HG03060 (cell line): Measurements from ENCODE around the gene NR0B2.

Source experiments
- ATAC-seq: cut with Tn5 transposase; IDR thresholded peaks from one replicate; pipeline ENCODE4 v1.9.1; 2021; ENCODE audit warnings: low read depth, moderate number of reproducible peaks; ENCODE audit not compliant: unreplicated experiment

Gene NR0B2

DNA sequence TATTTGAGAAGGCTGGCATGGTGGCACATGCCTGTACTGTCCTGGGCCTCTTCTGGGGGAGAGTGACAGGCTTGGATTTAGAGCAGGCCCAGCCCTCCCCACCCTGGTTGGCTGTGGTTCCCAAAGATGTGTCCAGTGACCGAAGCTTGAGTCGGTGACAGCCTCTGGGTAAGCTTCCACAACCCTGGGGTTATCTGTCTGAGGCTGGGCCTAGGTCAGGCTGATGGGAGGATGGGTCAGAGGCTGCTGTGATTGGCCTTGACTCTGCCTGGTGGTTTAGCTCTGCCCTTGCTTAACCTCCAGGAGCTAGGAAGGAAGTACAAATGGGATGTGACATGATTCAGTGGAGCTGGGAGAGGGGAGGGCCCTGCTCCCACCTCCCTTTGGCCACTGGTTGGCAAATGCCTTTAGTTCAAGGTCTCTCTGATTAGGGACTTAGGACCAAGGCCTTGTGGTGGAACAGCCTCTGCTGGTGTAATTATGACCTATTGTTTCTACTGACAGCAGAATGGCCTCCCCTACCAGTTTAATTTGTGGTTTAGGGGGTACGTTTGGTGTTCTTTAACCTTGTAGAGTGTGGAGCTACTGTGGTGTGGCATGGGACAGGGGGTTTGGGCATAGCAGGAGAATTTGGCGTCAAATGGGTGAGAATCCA, 24.4 kb upstream of the NR0B2 start:
- ATAC-seq = no peak

DNA sequence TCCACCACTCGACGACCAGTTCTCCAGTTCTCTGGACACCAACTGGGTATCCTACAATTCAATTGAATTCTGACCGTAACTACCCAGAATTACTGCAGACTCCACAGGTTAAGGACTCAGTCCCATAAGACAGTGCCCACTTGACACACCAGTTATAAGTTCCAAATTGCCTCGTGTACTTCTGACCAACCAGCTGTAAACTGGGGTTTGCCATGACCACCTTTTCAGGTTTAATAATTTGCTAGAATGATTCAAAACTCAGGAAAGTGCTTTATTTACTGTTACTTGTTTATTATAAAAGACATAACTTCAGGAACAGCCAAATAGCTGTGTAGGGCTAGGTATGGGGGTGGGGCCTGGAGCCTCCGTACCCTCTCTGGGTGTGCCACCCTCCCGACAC, 23.0 kb upstream of the NR0B2 start:
- ATAC-seq = no peak

DNA sequence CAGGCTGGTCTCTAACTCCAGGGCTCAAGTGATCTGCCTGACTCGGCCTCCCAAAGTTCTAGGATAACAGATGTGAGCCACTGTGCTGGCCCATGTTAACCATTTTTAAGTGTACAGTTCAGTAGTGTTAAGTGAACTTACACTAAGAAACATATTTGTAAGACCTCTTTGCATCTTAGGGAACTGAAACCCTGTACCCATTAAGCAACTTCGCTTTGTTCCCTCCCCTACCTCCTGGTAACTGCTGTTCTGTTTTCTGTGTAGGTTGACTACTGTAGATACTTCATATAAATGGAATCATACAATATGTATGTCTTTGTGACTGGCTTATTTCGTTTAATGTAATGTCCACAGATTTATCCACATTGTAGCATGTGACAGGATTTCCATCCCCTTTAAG, 18.8 kb upstream of the NR0B2 start:
- no peak for ATAC-seq

DNA sequence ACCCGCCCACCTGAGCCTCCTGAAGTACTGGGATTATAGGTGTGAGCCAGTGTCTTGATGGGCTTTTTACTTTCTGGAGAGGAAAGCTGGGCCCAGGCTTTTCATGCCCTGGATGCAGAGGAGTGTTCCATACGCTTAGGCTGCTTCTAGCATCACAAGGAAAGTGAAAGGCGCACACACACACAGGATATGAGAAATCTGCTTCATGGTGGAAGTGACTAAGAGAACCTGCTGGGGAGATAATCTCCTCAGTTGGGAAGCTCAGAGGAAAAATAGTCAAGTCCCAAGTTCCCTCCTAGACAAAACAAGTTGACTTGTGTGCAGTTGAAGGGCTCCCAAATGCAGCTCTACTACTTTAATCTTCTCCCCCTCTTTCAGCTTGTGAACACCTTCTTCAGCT, 9.9 kb upstream of the NR0B2 start:
- no peak for ATAC-seq

DNA sequence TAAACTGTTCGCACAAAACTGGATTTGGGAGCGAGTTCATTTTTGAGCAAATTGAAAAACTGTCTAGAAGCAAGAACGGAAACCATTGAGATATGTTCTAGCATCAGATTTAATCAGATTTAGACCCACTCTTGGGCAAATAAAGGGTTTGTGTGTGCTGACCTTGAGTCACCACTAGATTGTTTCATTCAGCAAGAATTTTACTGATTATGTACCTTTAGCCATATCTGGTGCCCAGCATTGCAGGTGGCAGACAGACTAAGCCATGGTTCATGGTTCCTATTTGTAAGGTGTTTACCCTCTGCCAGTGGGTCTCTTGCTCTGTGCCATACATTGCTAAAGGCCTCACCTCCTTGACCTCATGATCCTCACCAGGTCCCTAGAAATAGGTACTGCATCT, 9.1 kb upstream of the NR0B2 start:
- ATAC-seq = no peak

DNA sequence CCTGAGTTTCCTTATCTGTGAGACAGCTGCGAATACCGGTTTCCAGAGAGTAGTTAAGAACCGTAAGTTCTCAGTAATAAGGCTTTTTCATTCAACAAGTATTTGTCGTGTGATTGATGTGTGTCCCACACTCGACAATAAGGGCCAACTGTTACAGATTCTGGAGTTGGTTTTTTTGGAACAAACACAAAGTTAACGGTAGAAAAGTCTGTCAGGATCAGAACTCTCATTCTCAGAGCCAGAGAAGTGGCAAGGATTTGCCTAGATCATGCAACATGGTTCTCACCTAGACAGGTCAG, 8.6 kb upstream of the NR0B2 start:
- no peak for ATAC-seq

DNA sequence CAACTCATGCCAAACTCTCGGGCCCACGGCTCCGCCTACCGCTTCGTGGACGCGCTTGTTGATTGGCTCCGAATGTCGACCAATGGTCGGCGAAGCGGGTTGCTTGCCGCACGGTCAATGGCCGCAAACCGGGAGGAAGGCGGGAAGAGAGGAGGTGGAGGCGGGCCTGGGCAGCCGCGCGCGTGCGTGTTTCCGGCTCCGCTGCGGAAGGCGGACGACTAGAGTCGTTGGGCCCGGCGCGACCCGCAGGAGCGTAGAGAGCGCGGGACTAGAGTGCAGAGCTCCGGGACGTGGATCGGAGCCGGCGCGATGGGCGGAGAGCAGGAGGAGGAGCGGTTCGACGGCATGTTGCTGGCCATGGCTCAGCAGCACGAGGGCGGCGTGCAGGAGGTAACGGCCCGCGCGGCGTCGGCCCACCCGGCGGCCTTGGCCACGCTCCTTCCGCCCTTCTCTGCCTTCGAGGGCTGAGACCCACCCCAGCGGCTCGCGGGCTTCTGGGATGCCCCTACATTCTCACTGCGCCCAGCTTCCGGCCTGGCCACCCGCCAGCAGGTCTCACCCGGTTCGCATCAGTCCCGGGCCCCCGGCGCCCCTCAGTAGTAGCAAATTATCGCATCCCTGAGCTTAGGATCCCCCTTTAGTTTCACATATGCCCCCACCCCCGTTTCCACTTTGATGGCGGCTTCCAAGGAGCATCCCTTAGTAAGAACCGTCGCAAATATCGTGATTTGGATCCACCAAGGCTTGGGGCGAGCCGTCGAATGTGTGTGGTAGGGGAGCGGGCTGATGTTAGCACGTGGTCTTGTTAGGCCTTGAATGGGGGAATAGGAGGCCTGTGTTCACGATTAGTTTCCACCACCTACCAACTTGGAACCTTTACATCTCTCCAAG, 8.0 kb upstream of the NR0B2 start, which contains the start of gene NUDC:
Gene NUDC, plus strand, starts transcription at position 204 of the 891 bp plus-strand sequence. Its CDS starts 106 bp downstream, at position 310.
- peak; percentile 86 for ATAC-seq

DNA sequence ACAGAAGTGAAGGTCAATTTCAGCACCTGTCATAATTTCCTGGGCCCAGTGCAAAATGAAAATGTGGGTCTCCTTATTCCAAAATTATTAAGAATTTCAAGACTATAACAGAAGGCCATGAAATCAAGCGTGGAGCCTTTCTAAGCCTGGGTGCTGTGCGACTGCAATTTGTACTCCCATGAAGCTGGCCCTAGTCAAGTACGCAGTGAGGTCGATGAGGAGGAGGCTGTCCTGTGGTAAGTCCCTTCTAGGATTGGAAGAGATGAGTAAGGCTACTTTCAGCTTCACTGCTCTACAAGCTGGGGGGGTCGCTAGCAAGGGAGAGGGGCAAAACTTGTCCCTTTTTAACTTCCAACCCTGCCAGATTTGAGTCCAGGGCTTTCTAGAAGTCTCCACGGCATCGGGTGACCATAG, 7.4 kb upstream of the NR0B2 start:
- ATAC-seq = no peak

DNA sequence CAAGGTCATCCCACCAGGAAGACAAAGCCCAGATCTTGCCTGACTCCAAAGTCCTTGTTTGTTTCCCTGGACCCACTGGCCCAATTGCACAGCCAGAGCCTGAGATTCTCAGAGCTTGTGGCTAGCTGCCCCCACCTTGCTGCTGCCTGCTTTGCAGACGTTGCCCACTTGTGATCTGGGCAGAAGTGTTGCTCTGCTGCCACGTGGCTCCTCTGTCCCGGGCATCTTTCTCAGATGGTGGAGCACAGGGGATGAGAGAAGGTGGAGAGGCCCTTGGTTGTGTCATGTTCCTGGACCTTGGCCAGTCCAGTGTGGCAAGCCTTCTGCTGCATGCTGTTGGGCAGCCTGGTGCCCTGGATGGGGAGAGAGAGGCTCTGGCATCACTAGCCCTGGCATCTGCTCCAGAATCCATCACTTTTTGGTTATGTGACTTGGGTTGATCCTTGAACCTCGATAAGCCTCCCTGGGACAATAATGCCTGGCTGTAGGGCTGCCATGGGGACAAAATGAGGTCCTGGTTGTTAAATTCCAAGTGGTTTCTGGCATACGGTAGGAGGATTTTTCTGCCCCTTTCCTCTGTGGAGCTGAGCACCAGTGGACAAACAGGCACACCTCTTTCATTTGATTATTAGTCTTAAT, 1.5 kb upstream of the NR0B2 start:
- no peak for ATAC-seq

DNA sequence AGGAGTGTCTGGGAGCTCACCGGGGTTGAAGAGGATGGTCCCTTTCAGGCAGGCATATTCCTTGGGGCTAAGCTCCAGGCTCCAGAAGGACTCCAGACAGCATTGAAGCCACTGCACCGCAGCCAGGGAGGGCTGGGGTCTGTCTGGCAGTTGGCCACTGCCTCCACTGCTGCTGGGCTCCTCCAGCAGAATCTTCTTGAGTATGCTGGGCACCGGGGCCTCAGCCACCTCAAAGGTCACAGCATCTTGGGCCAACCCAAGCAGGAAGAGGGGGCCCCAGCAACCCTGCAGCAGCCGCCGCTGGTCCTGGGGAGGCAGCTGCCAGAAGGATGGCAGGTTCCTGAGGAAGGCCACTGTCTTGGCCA, 404 bp downstream of the NR0B2 start:
- no peak for ATAC-seq

DNA sequence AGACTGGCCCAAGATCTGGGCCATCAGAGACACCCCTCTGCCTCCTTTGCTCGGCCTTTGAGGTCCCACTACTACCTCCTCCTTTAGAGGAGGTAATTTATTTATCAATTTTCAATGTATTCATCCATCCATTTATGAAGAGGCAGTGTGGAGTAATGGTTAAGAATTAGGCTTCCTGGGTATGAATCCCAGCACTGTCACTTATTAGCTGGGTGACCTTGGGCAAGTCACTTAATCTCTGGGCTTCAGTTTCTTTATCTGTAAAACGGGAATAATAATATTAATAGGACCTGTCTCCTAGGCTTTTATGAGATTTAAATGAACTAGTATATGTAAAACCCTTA, 1.7 kb downstream of the NR0B2 start:
- ATAC-seq = no peak

DNA sequence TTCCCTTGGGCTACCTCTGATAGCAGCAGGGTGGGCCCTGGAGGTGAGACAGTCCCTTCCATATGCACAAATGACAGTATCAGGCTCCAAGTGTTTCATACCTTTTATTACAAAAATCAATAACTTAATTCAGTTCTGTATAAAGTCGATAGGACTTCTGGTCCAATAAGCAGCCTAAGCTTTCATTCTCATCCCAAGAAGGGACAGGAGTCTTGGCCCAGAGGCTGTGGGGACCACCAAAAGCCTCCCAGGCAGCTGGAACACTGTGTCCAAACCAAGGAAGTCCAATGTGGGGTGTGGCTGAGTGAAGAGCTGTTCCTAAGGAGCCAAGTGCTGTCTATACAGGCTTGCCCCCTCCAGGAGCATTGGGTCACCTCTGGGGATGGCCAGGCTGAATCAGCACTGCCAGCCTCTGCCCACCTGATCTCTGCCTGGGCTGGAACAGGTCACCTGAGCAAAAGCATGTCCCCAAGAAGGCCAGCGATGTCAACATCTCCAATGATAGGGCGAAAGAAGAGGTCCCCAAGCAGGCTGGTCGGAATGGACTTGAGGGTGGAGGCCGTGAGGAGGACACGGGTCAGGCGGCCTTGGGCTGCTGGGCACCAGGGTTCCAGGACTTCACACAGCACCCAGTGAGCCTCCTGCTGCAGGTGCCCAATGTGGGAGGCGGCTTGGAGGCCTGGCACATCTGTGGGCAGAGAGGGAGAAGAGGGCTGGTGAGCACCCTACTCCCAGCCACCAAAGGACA, 2.2 kb downstream of the NR0B2 start:
- ATAC-seq = no peak

DNA sequence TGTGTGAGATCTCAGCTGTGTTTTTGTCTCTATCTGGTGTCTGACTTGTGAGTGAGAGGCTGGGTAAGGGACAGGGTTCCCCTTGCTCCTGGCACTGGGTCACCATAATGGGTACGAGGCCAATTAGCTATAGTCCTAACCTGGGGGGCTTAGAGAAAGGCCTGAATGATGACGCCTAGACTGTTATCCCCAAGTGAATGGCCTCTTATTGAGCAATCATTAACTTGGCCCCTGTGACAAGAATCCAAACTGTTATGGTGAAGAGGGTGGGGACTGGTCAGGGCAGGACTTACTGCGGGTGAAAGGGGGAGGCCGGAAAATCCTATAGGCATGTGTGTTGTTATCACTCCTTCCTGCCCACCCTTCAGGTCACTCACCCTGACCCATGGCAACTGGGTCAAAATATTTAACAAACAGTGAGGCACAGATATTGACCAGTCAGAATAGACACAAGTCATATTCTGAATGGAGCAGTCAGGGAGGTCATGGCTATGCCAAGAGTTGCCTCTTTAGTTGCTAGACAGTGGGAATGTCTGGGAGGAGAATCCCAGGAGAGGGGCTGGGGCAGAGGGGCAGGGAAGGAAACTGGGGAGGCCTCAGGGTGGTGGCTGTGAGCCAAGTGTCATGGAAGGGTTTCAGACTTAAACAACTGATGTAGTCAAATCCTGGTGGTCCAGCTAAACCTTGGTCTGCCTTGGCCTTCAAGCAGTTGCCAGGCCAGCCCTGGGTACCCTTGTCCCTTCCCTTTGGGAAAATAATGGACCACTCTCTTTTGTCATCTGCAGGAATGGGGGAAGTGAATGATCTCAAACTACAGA, 3.2 kb downstream of the NR0B2 start:
- ATAC-seq = no peak

DNA sequence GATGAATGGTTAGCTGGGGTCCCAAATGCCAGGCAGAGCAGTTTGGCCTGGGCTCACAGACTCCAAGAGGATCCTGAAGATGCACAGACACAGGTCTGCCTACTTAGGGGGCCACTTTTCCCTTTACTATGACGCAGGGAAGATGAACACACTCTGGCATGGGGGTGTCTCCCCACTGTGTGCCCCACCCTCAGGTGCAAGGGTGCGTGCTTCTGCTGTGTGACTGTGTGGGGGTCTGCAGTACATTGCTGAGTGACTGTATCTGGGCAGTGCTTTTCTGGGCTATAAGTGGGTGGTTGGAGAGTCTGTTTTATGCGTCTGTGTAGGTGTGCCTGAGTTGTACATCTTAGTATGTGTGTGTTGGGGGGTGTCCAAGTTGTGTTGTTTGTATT, 3.8 kb downstream of the NR0B2 start:
- no peak for ATAC-seq

DNA sequence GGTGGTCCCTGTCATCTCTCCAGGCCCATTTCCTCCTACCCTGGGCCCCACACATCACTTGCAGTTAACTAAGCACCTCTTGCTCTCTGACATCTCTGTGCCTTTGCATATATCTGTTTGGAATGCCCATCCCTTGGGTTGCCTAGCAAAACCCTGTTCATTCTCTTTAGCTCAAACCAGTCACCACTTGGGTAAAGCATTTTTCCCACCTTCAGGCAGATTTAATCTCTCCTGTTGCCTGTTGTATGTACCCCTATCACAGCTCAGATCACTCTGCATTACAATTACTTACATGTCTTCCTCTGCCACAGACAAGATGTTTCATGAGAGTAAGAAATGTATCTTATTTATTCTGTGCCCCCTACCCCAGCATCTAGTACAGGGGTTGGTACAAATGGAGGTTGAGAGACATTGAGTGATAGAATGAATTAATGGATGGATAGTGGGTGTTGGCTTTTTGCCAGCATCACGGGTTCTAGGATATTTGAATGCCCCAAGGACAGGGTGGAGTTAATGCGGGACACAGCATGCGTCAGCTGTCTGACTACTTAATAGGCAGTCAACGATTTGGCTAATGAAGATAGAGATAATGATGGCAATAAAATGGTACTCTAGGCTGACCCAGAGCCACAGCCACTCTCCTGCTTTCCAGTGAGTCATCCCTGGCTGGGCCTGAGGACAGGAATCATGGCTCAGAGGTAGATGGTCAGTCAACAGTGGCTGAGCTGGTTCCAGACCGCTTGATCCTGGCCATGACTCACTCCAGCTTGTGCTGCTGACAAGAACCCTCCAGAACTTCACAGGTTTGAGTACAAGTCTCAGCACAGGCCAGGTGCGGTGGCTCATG, 6.5 kb downstream of the NR0B2 start:
- no peak for ATAC-seq

DNA sequence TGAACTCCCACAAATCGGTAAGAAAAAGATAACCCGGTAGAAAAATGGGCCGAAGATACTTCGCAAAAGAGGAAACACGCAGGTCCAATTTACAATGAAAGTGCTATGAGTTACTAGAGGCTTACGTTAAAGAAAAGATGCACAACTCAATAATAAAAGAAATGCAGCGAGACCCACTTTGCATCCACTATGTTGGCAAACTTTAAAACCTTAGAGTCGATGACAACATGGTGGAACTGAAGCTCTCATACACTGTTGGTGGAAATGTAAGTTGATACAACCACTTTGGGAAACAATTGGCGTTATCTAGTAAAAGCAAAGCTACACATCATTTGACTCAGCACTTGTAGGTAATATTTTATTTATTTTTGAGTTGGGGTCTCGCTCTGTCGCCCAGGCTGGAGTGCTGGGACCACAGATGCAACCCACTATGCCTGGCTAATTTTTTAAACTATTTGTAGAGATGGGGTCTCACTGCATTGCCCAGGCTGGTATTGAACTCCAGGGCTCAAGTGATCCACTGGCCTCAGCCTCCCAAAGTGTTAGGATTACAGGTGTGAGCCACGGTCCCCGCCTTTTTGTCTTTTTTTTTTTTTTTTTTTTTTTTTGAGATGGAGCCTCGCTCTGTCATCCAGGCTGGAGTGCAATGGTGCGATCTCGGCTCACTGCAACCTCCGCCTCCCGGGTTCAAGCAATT, 12.8 kb downstream of the NR0B2 start:
- no peak for ATAC-seq

DNA sequence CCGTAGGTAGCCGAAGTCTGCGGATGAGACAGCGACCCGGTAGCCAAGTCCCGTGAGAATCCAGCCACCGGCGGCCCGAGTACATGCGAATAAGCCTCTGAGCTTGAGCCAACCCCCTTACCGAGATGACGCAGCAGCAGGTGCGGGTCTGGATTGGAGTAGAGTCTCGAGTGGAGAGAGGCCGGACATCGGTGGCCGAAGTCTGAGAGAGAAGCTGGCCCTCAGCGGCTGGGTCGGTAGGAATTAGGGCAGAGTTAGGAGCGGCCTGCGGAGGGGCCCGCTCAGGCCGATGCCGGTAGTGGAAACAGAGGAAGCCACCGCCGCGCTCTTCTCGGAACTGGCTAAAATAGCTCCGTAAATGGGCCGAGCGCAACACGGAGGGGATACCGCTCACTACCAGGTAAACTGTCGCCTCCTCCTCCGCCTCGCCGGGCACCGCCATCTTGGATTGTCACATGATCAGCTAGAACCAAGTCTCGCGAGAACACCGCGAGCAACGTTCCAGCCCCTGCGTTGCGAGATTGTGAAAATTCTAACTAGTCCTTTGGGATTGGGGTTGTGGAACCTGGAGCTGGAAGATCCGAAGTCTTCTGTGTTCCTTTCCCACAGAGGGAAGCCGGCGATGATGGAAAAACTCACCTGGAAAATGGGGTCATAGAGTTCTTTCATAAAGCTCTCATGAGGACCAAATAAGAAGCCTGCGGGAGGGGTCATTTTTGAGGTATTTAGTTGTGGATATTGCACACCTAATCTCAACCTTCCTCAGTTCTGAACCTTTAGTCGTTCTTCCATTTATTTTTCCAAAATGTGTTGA, 13.6 kb downstream of the NR0B2 start, which contains the start of gene GPATCH3:
Gene GPATCH3, minus strand, starts transcription at position 467 of the 814 bp plus-strand sequence. Its CDS starts 25 bp downstream, at position 442.
- ATAC-seq = no peak

DNA sequence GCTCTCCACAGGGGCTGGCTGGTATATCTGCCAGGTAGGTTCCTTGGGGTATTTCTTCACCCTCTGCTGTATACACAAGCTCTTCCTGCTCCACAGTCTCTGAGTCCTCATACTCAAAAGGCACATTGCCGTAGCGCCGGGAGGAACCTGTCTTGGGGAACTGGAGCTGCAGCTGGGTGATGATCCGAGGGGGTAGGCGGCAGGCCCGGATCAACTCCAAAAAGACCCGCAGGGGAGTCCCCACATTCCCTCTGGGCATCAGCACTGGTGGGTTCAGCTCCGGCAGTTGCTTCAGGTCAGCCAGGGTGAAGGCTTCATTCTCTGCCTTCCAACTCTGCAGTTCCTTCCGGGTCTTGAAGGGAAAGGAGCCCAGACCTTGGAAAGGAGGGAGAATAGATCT, 16.4 kb downstream of the NR0B2 start:
- ATAC-seq = no peak
